HEK293T (cell line): ENCODE measurements around the gene ZFHX2.

Source experiments
- BHLHE40 ChIP-seq: fragments of 450-650 bp; IDR thresholded peaks from 2 replicates; pipeline ENCODE4 v1.6.1; 2016; ENCODE audit warnings: mild to moderate bottlenecking, moderate library complexity, borderline replicate concordance
- SP1 ChIP-seq: fragments of 450-650 bp; IDR thresholded peaks from 2 replicates; pipeline ENCODE4 v1.6.1; 2017

DNA sequence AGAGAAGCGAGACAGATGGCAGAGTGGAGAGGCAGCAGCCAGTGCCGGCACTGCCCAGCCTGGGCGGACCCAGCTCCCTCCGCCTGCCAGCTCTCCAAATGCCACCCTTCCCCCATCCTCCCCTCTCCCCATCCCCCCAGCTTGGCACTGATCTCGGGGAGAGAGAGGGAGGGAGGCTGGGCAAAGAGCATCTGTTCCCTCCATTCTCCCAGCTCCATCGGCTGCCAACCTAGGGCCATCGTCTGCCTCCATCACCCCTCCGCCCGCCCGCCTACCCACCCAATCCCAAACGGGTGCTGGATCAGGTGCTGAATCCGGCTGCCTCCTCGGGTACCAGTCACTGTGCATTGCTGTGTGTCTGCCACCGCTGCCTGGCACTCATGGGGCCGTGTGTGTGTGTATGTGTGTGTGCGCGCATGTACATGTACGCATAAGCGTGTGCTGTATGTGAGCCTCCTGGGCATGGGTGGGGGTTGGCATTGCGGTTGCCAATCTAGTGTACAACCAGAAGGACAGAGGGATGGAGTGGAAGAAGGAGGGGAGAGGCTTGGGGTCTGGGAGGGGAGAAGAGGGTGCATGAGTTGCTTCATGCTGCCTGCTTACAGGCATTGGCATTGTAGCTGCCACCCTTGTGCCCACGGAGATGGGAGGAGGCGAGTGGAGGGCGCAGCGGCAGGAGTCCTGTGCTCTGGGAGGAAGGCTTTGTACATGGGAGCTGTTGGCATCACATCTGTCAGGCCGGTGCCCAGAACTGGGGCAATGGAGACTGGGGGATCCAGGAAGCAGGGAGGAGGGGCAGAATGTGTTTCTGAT lies 38.4 kb downstream of the ZFHX2 start:
- TF ChIP-seq BHLHE40 (no peak), SP1 (no peak)
